ENCODE data around the gene TAF15. TPM values are rescaled to one million over a fixed set of nuclear protein-coding genes. Genes with fewer than 3 reads are reported as not detected.

The TAF15 gene
- total and polyA plus RNA-seq, 2 of the 13 experiments (the other 11 are each of a cell fraction or from before 2014, with no cell fraction given) = 25.2 to 26.5 TPM

- TF ChIP-seq CENPBD1 (CRISPR knock-in tag; IDR thresholded peaks at IDR 0.05; ENCODE audit: borderline replicate concordance, low read depth) (no peak), ZNF549 (CRISPR knock-in tag; IDR thresholded peaks at IDR 0.05) (no peak), STAG1 (CRISPR knock-in tag; IDR thresholded peaks at IDR 0.05) (peak; percentile 80), EHMT2 (IDR thresholded peaks at IDR 0.05; ENCODE audit: borderline replicate concordance, low read depth, low read length) (no peak), IRF9 (CRISPR knock-in tag; IDR thresholded peaks at IDR 0.05; ENCODE audit: borderline replicate concordance) (peak; percentile 41; the same call in 1 of the 2 replicates), ATF7-NPFF (CRISPR knock-in tag; IDR thresholded peaks at IDR 0.05; ENCODE audit: low read depth) (0 out of 2 replicates have a peak, but pooled peaks have one; percentile 41), ZNF572 (CRISPR knock-in tag; IDR thresholded peaks at IDR 0.05) (peak; percentile 16; the same call in 1 of the 2 replicates), PCBP1 (IDR thresholded peaks at IDR 0.05; ENCODE audit: borderline replicate concordance, low read depth, low read length) (no peak; the same call in 1 of the 2 replicates), ZNF367 (CRISPR knock-in tag; IDR thresholded peaks at IDR 0.05; ENCODE audit: borderline replicate concordance) (peak; percentile 42; the same call in 1 of the 2 replicates), HNRNPK (IDR thresholded peaks at IDR 0.05; ENCODE audit: low read depth, low read length, poor library complexity, severe bottlenecking) (peak; percentile 80), ZNF143 (CRISPR knock-in tag; IDR thresholded peaks at IDR 0.05) (no peak), SRSF1 (optimal IDR thresholded peaks at IDR 0.05; ENCODE audit: low read depth, low read length) (no peak), ZFP91 (CRISPR knock-in tag; IDR thresholded peaks at IDR 0.05; ENCODE audit: borderline replicate concordance) (peak; percentile 87), TOPORS (CRISPR knock-in tag; IDR thresholded peaks at IDR 0.05) (0 out of 2 replicates have a peak, but pooled peaks have one; percentile 16), MED1 (CRISPR knock-in tag; IDR thresholded peaks at IDR 0.05) (peak; percentile 50), HHEX (CRISPR knock-in tag; IDR thresholded peaks at IDR 0.05) (no peak), ZNF776 (CRISPR knock-in tag; IDR thresholded peaks at IDR 0.05) (peak; percentile 73; the same call in 1 of the 2 replicates), ZNF770 (CRISPR knock-in tag; IDR thresholded peaks at IDR 0.05) (peak; percentile 69), TFDP1 (CRISPR knock-in tag; IDR thresholded peaks at IDR 0.05; ENCODE audit: borderline replicate concordance) (peak; percentile 73; the same call in 1 of the 2 replicates), BHLHE40 (IDR thresholded peaks at IDR 0.05; ENCODE audit: low read length) (peak; percentile 65), PLRG1 (conservative IDR thresholded peaks at IDR 0.05) (no peak), DNMT3B (CRISPR knock-in tag; conservative IDR thresholded peaks at IDR 0.05) (no peak), ZNF780A (CRISPR knock-in tag; IDR thresholded peaks at IDR 0.05) (peak; percentile 71; the same call in 1 of the 2 replicates)
Observed at GRCh38 chr17:35764123-35764991, 44.9 kb upstream of the TAF15 start (continued).

All from HepG2 (cell line).